ENCODE results near the gene SEC62. TPM values are rescaled to one million over a fixed set of nuclear protein-coding genes. Genes with fewer than 3 reads are reported as not detected.

Gene SEC62, protein sequence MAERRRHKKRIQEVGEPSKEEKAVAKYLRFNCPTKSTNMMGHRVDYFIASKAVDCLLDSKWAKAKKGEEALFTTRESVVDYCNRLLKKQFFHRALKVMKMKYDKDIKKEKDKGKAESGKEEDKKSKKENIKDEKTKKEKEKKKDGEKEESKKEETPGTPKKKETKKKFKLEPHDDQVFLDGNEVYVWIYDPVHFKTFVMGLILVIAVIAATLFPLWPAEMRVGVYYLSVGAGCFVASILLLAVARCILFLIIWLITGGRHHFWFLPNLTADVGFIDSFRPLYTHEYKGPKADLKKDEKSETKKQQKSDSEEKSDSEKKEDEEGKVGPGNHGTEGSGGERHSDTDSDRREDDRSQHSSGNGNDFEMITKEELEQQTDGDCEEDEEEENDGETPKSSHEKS
- total RNA-seq: 17.3 and 23.4 TPM in 2 replicates

DNA sequence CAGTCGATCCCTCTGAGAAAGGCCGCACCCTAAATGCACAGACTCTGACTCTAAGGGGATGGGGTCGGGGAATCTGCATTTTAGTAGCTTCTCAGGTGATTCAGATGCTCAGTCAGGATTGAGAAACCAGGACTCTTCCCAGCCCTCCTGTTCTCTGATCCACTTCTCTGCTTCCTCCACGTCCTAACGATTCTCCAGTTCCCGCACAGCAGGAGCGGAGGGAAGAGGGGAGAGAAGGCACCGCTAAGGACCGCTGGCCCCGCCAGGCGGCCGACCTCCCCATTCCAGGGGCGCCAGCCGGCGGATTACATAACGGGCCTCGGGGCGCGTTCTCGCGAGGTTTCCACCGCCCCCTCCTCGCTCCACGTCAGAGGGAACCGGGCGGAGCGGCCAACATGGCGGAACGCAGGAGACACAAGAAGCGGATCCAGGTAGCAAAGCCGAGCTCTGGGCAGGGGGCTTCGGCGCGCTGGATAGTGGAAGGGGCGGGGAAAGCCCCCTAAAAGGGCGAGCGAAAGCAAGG lies at the start of gene SEC62:
Gene SEC62 (plus strand): TSS at position 380 of the 523 bp plus-strand sequence. CDS start 16 bp downstream, at position 396.

DNA sequence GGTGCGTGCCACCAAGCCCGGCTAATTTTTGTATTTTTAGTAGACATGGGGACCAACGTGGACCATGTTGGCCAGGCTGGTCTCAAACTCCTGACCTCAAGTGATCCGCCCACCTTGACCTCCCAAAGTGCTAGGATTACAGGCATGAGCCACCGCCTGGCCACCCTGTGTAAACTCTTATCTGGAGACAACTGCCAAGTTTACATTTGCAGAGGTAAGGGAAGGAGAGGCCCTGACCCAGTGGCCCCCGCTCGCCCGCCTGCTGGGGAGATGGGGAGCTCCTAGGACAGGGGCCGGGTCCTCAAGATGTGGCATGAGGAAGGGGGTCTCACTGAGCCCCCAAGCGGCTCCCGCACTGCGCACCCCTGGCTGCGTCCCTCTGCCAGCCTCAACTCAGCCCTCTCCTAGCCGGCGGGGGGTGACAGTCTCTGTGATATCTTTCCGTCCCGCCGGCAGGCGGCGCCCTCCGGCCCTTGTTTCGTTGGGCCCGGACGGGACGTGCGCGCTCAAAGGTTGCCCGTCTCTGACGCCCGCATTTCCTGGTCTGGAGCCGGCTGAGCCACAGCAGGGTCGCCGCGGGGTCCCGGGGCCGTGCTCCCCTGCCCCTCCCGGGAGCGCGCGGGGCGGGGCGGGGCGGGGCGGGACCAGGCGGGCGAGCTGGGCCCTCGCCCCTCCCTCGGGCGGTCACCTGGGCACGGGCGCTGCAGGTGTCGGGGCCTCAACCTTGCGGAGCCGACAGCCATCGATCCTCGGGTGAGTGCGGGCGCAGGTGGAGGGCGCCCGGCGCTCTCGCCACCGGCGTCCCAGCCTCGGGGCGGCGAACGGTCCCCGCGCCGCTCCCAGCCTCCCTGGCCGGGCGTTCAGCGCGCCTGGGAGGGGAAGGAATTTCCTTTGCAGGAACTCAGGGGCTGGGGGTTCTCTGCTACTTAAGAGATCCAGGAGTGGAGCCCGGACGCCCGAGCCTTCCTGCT lies 71.1 kb downstream of the SEC62 start, which contains the start of gene GPR160:
Gene GPR160 (plus strand): TSS at position 533 of the 971 bp plus-strand sequence. CDS start 45,978 bp downstream, outside the sequence.

Other genes starting within 250 kb of the SEC62 start
- 129 and 146 TPM in 2 replicates for gene TERC, start 201.7 kb upstream of the SEC62 start, total RNA-seq
- 6.1 and 6.7 TPM in 2 replicates for gene ACTRT3, start 197.2 kb upstream of the SEC62 start, total RNA-seq
- 9.3 and 10.6 TPM in 2 replicates for gene MYNN, start 193.4 kb upstream of the SEC62 start, total RNA-seq
- gene LRRIQ4, start 153.9 kb upstream of the SEC62 start, total RNA-seq: not detected in 2 replicates
- gene LRRC34, start 153.9 kb upstream of the SEC62 start, total RNA-seq: 3.2 and 4.8 TPM in 2 replicates
- not detected in 2 replicates for gene LRRC31, start 96.9 kb upstream of the SEC62 start, total RNA-seq
- not detected in 2 replicates for gene SAMD7, start 55.2 kb upstream of the SEC62 start, total RNA-seq
- gene GPR160, start 71.2 kb downstream of the SEC62 start, total RNA-seq: 8.7 and 9.1 TPM in 2 replicates
- gene PHC3, start 214.9 kb downstream of the SEC62 start, total RNA-seq: 13.3 and 17.2 TPM in 2 replicates

Data from mammary microvascular endothelial cell (primary cell).